ENCODE measurements around the gene SPNS2. TPM values are rescaled to one million over a fixed set of nuclear protein-coding genes. Genes with fewer than 3 reads are reported as not detected.

The SPNS2 gene
- polyA plus RNA-seq, 1 of the 3 experiments (the other 2 are of a cell fraction): 0.08 TPM

DNA sequence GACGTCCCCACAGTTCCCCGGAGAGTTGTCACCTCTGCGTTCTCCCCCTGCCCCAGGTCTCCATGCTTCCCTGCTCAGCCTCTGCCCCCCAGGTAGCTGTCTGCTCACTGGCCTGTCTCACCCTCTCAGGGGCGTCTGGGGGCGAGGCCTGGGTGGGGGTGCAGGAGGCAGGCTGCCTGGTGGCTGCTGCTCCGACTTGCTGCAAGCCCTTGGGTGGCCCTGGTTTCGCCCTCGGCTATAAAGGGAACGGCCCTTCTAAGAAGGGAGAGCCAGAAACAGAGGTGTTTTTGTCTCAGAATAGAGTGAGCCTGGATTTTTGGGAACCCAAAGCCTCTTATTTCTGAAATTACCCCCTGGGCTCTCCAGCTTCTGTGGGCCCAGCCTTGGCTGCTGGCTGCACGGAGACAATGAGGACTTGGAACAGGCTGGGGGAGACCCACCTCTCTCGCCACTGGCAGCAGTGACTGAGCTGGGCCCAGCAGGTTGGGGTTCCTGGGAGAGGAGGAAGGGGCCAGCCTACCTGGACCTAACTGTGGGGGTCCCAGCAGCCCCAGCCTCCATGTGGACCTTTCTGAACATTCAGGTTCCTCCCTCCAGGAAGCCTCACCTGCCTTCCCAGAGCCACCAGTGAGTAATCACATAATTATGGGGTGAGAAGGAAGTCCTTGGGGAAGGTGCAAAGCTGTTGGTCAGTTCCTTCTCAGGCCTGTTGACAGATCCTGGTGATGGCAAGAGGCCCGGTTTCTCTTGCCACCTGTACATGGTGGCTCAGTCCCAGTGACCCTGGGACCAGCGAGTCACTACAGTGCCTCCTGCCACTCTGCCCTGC is 15.5 kb upstream of the SPNS2 start:
- no peak overlapping the region for H3K27ac ChIP-seq (ENCODE audit: low read depth in 2 of 2, low read length in 1 of 2)
- no peaks in the 10 kb centered on the region for H3K9me2 ChIP-seq
- WGBS (ENCODE audit: low lambda C conversion rate): 57% methylated on average over 10 of the region's 13 CpGs
- CTCF ChIA-PET: interaction anchor here (1.2 kb wide), 1 partner anchor 62 kb away, joined by 3 read pairs; no protein-coding TSS in a partner anchor
- no peaks in the 10 kb centered on the region for H4K20me1 ChIP-seq (ENCODE audit: insufficient read depth)
- no peak overlapping the region for H3K4me2 ChIP-seq
- no peak overlapping the region for H3K9ac ChIP-seq
- H3K36me3 ChIP-seq (replicated peaks in 1 of 2; ENCODE audit: control insufficient read depth in 1 of 2, insufficient read depth in 2 of 2, low read length in 1 of 2): no peaks in the 10 kb centered on the region
- H3K9me3 ChIP-seq: no peaks in the 10 kb centered on the region
- H3K79me2 ChIP-seq (ENCODE audit: insufficient read depth): no peaks in the 10 kb centered on the region
- H3K27me3 ChIP-seq (ENCODE audit: insufficient read depth): no peaks in the 10 kb centered on the region; the same call in 1 of the 2 replicates
- POLR2A ChIA-PET: no interaction called here
- TF ChIP-seq RXRA (IDR thresholded peaks at IDR 0.05; ENCODE audit: borderline replicate concordance, low read depth) (no peak), JUND (IDR thresholded peaks at IDR 0.05) (no peak)
- DNase-seq: no peak
- H3K4me3 ChIP-seq (ENCODE audit: low read depth in 2 of 2, low read length in 1 of 2): no peak overlapping the region
- peaks cover 0 to 8% of the 10 kb centered on the region in 2 experiments; a peak in 1 of 4 replicates for H3K4me1 ChIP-seq (ENCODE audit: control insufficient read depth in 1 of 2, insufficient read depth in 2 of 2, low read depth in 1 of 2, low read length in 1 of 2)
- H2AFZ ChIP-seq (ENCODE audit: low read depth): no peak overlapping the region
- H3F3A ChIP-seq (replicated peaks; ENCODE audit: insufficient read depth): no peaks in the 10 kb centered on the region

DNA sequence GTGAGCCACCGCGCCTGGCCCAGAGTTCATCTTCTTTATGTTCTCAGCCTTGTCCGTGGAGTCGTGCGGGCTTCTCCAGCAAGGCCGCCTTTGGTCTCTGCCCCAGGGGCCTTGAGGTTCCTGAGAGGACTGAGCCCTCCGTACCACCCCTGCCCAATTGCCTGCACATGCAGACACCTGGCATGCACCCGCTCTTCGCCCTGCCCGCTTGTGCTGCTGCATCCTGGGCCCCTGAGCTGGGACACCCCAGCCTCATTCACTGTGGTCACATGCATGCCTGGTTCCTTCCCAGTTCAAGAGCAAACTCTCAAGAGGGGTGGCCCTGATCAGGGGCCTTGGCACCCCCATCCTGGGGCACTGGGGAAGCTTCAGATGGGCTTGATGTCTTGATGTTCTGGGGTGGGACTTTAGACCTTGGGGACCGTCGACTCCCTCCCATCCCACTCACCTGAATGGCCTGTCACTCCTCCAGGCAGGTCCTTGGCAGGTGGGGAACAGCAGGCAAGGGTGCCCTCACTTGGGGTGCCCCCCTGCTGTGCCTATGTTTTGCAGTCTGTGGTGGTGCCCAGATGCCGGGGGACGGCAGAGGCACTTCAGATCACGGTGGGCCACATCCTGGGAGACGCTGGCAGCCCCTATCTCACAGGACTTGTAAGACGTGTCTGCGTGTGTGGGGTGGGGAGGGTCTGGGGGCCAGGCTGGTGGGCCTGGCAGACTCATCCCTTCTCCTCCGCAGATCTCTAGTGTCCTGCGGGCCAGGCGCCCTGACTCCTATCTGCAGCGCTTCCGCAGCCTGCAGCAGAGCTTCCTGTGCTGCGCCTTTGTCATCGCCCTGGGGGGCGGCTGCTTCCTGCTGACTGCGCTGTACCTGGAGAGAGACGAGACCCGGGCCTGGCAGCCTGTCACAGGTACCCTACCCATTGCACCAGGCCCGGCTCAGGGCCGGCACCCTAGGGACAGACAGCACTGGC is 12.7 kb upstream of the SPNS2 start:
- no peak overlapping the region for H2AFZ ChIP-seq (ENCODE audit: low read depth)
- H3K27ac ChIP-seq (ENCODE audit: low read depth in 2 of 2, low read length in 1 of 2): no peak overlapping the region
- peaks cover 0 to 4% of the 10 kb centered on the region in 2 experiments; a peak in 1 of 4 replicates for H3K4me1 ChIP-seq (ENCODE audit: control insufficient read depth in 1 of 2, insufficient read depth in 2 of 2, low read depth in 1 of 2, low read length in 1 of 2)
- peak; percentile 65 for DNase-seq
- no peaks in the 10 kb centered on the region for H3K9me3 ChIP-seq
- H3F3A ChIP-seq (replicated peaks; ENCODE audit: insufficient read depth): no peaks in the 10 kb centered on the region
- POLR2A ChIA-PET: interaction anchor here (1.2 kb wide), 1 partner anchor 33 kb away, joined by 3 read pairs; no protein-coding TSS in a partner anchor
- H4K20me1 ChIP-seq (ENCODE audit: insufficient read depth): no peaks in the 10 kb centered on the region
- TF ChIP-seq GATA2 (CRISPR knock-in tag; IDR thresholded peaks at IDR 0.05): no peak
- TF ChIP-seq, protein P1, sequence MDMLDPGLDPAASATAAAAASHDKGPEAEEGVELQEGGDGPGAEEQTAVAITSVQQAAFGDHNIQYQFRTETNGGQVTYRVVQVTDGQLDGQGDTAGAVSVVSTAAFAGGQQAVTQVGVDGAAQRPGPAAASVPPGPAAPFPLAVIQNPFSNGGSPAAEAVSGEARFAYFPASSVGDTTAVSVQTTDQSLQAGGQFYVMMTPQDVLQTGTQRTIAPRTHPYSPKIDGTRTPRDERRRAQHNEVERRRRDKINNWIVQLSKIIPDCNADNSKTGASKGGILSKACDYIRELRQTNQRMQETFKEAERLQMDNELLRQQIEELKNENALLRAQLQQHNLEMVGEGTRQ (IDR thresholded peaks at IDR 0.05; ENCODE audit: borderline replicate concordance, low read depth, low read length): no peak
- TF ChIP-seq FOXM1 (IDR thresholded peaks at IDR 0.05; ENCODE audit: low read depth): no peak
- TF ChIP-seq YY1 (IDR thresholded peaks at IDR 0.05; ENCODE audit: low read depth): no peak
- no peak for TF ChIP-seq RCOR1 (IDR thresholded peaks at IDR 0.05; ENCODE audit: low read length)
- TF ChIP-seq, protein P2, sequence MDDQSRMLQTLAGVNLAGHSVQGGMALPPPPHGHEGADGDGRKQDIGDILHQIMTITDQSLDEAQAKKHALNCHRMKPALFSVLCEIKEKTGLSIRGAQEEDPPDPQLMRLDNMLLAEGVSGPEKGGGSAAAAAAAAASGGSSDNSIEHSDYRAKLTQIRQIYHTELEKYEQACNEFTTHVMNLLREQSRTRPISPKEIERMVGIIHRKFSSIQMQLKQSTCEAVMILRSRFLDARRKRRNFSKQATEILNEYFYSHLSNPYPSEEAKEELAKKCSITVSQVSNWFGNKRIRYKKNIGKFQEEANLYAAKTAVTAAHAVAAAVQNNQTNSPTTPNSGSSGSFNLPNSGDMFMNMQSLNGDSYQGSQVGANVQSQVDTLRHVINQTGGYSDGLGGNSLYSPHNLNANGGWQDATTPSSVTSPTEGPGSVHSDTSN (IDR thresholded peaks at IDR 0.05): no peak
- no peak for TF ChIP-seq TCF12 (IDR thresholded peaks at IDR 0.05)
- no peak for TF ChIP-seq RAD21 (IDR thresholded peaks at IDR 0.05; ENCODE audit: low read length)
- TF ChIP-seq NFIC (IDR thresholded peaks at IDR 0.05; ENCODE audit: borderline replicate concordance): no peak
- no peak for TF ChIP-seq CHD2 (IDR thresholded peaks at IDR 0.05; ENCODE audit: low read length, partially characterized antibody)
- TF ChIP-seq NRF1 (IDR thresholded peaks at IDR 0.05; ENCODE audit: low read depth, low read length): no peak
- no peak for TF ChIP-seq MEF2A (IDR thresholded peaks at IDR 0.05; ENCODE audit: borderline replicate concordance, low read depth)
- TF ChIP-seq EP300 (IDR thresholded peaks at IDR 0.05; ENCODE audit: borderline replicate concordance in 1 of 2, low read depth in 1 of 2, low read length in 1 of 2): no peak
- TF ChIP-seq, protein P3, sequence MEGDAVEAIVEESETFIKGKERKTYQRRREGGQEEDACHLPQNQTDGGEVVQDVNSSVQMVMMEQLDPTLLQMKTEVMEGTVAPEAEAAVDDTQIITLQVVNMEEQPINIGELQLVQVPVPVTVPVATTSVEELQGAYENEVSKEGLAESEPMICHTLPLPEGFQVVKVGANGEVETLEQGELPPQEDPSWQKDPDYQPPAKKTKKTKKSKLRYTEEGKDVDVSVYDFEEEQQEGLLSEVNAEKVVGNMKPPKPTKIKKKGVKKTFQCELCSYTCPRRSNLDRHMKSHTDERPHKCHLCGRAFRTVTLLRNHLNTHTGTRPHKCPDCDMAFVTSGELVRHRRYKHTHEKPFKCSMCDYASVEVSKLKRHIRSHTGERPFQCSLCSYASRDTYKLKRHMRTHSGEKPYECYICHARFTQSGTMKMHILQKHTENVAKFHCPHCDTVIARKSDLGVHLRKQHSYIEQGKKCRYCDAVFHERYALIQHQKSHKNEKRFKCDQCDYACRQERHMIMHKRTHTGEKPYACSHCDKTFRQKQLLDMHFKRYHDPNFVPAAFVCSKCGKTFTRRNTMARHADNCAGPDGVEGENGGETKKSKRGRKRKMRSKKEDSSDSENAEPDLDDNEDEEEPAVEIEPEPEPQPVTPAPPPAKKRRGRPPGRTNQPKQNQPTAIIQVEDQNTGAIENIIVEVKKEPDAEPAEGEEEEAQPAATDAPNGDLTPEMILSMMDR (IDR thresholded peaks at IDR 0.05): no peak
- TF ChIP-seq FOXJ3 (CRISPR knock-in tag; IDR thresholded peaks at IDR 0.05): no peak
- no peak overlapping the region for H3K4me3 ChIP-seq (ENCODE audit: low read depth in 2 of 2, low read length in 1 of 2)
- no peaks in the 10 kb centered on the region for H3K9me2 ChIP-seq
- H3K36me3 ChIP-seq (replicated peaks in 1 of 2; ENCODE audit: control insufficient read depth in 1 of 2, insufficient read depth in 2 of 2, low read length in 1 of 2): no peaks in the 10 kb centered on the region
- H3K4me2 ChIP-seq: no peak overlapping the region
- no peaks in the 10 kb centered on the region; the same call in 1 of the 2 replicates for H3K27me3 ChIP-seq (ENCODE audit: insufficient read depth)
- no peak overlapping the region for H3K9ac ChIP-seq
- H3K79me2 ChIP-seq (ENCODE audit: insufficient read depth): no peaks in the 10 kb centered on the region
- CTCF ChIA-PET: no interaction called here
- 61% methylated on average over 11 of the region's 31 CpGs for WGBS (ENCODE audit: low lambda C conversion rate)

Data from SK-N-SH (cell line).